Measurements from ENCODE around the gene RPL13.

GRCh38 chr16:89602273-89602951 is 41.9 kb downstream of the RPL13 start:
- TF ChIP-seq EP300 (IDR thresholded peaks at IDR 0.05) (no peak), CTCF (IDR thresholded peaks at IDR 0.05) (no peak), POLR2A (IDR thresholded peaks at IDR 0.05) (no peak), POLR2AphosphoS5 (IDR thresholded peaks at IDR 0.05) (no peak)

Data from sigmoid colon (tissue), 4 donors.